Neutrophil (primary cell): ENCODE data around the gene PDE4D.

Source experiments
- H3K27ac ChIP-seq: fragments of 200-600 bp; sonication (generic); 2 replicates; pipeline ENCODE4 v1.5.1; 2016; ENCODE audit warnings: mild to moderate bottlenecking, moderate library complexity
- H3K27me3 ChIP-seq: fragments of 200-600 bp; sonication (generic); 2 replicates; pipeline ENCODE4 v1.6.0; 2016; ENCODE audit warnings: mild to moderate bottlenecking
- H3K36me3 ChIP-seq: fragments of 200-600 bp; sonication (generic); 2 replicates; pipeline ENCODE4 v1.5.1; 2017
- H3K4me1 ChIP-seq, 2 experiments: fragments of 200-600 bp in 1 of 2; sonication (generic) in 1 of 2; 1 replicate in 1 of 2; 2 replicates in 1 of 2; pipeline versions ENCODE4 v1.5.1 to v1.6.1; 2013 to 2016; ENCODE audit warnings: low read depth in 1 of 2, low read length in 1 of 2, mild to moderate bottlenecking in 1 of 2, moderate library complexity in 1 of 2; ENCODE audit not compliant: control insufficient read depth in 1 of 2, insufficient read depth in 1 of 2
- H3K4me3 ChIP-seq, 2 experiments: fragments of 200-600 bp in 1 of 2; sonication (generic) in 1 of 2; 1 replicate in 1 of 2; 2 replicates in 1 of 2; pipeline ENCODE4 v1.5.1; 2013 to 2016; ENCODE audit warnings: low read depth in 1 of 2, low read length in 1 of 2, mild to moderate bottlenecking in 1 of 2, moderate library complexity in 1 of 2
- H3K9me3 ChIP-seq: fragments of 200-600 bp; sonication (generic); 2 replicates; pipeline ENCODE4 v1.5.1; 2016
- CTCF ChIP-seq: fragments of 200-600 bp; sonication (generic); IDR thresholded peaks from 2 replicates; pipeline ENCODE4 v1.5.1; 2016; ENCODE audit warnings: antibody characterized with exemption

PDE4D gene

GRCh38 chr5:59583810-59584562 is 309.5 kb downstream of the PDE4D start:
- H3K27me3 ChIP-seq = no peaks in the 10 kb centered on the region
- no peaks in the 10 kb centered on the region for H3K4me1 ChIP-seq
- H3K9me3 ChIP-seq = no peaks in the 10 kb centered on the region
- no peak overlapping the region for H3K4me3 ChIP-seq
- no peak overlapping the region for H3K27ac ChIP-seq
- no peaks in the 10 kb centered on the region for H3K36me3 ChIP-seq
- no peak for TF ChIP-seq CTCF

- no peak overlapping the region for H3K27ac ChIP-seq
- H3K36me3 ChIP-seq = no peaks in the 10 kb centered on the region
- no peaks in the 10 kb centered on the region for H3K4me1 ChIP-seq
- H3K4me3 ChIP-seq = no peak overlapping the region
- no peaks in the 10 kb centered on the region for H3K9me3 ChIP-seq
- TF ChIP-seq CTCF = no peak
- no peaks in the 10 kb centered on the region for H3K27me3 ChIP-seq
Observed at GRCh38 chr5:59583151-59583809, 310.2 kb downstream of the PDE4D start.

DNA sequence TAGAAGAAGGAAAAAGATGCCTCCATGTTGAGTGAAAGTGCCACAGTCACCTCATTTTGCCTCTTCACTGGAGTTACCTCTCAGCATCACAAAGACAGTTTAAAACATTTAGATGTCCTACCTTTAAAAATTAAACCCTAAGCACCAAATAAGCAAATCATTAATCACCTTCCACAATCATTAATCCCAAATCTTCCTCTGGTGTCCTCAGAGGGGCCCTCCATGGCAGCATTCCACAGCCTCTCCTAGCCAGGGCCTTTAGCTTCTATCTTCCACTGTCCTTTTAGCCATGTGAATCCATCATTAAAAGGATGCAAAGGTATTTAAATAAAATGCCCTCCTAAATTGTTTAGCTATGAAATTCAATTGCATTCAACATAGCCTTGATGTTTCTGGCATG is 310.8 kb downstream of the PDE4D start:
- no peak for TF ChIP-seq CTCF
- Histone ChIP-seq H3K9me3 (no peaks in the 10 kb centered on the region), H3K36me3 (no peaks in the 10 kb centered on the region), H3K4me3 (no peak overlapping the region), H3K4me1 (no peaks in the 10 kb centered on the region), H3K27me3 (no peaks in the 10 kb centered on the region), H3K27ac (no peak overlapping the region)

DNA sequence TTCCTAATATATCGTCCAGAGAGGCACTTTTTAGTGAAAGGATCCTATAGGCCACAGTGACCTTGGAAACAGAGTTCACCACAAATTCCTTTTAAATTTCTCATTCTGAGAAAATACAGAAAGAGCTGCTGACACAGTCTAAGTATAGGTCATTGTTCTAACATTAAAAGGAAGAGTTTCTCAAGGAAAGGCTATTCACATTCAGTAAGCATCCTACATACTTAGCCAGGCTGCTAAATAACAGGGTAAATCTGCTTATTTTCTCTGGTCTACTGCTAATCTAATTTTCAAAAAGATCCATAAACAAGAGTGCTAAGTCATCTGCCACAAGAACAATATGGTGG is 313.7 kb downstream of the PDE4D start:
- Histone ChIP-seq H3K4me3 (no peak overlapping the region), H3K27ac (no peak overlapping the region), H3K27me3 (no peaks in the 10 kb centered on the region), H3K36me3 (no peaks in the 10 kb centered on the region), H3K9me3 (no peaks in the 10 kb centered on the region), H3K4me1 (no peaks in the 10 kb centered on the region)
- no peak for TF ChIP-seq CTCF

DNA sequence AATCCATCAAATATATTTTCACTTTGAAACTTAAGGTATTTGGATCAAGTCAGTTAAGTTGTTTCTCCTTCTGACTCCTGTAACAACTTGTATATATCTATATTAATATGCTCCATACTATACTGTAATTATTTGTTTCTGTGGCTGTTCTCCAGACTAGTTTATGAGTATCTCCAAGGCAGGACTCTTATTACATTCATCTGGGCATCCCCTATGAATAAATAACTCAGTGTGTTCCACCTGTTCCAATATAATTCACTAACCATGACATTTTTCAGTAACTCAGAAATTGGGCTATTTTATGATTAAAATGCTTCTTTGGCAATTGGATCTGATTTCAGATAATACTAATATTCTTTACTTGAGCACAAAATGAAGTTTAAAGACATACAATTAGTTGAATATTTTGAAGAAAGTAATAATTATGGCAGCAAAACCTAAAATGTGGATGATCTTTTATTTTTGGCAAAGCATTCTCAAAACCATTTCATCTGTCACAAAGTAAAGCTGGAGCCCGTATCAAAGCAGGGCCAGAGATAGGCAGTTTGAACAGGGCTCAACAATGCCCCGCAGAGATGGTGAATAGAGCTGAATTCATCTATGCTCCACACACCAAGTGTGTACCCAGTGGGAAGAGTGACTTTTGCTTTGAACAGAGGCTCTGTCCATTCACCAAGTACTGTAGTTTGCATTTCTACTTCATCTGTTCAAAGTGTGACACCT is 314.3 kb downstream of the PDE4D start:
- Histone ChIP-seq H3K4me1 (no peaks in the 10 kb centered on the region), H3K27me3 (no peaks in the 10 kb centered on the region), H3K4me3 (no peak overlapping the region), H3K9me3 (no peaks in the 10 kb centered on the region), H3K27ac (no peak overlapping the region), H3K36me3 (no peaks in the 10 kb centered on the region)
- TF ChIP-seq CTCF = no peak
